SU-DHL-6 (cell line): ENCODE results near the gene PSEN1.
"Not testable (repeated sequence)": the region's sequence is repeated elsewhere in the genome, so short reads cannot be mapped to it uniquely, and the experiment has no call there.

ENCODE experiments used
- H2AFZ ChIP-seq: fragments of 200-600 bp; sonication (generic); 2 replicates; pipeline ENCODE4 v1.6.1; 2014; ENCODE audit warnings: low read depth, mild to moderate bottlenecking, moderate library complexity, mixed read lengths, antibody characterized with exemption, low read length; ENCODE audit not compliant: severe bottlenecking
- H3F3A ChIP-seq: fragments of 200-600 bp; shearing (Covaris generic); 2 replicates; pipeline ENCODE4 v1.6.0; 2016; ENCODE audit warnings: antibody characterized with exemption, mild to moderate bottlenecking; ENCODE audit not compliant: insufficient read depth
- H3K27ac ChIP-seq: fragments of 200-600 bp; sonication (generic); 2 replicates; pipeline ENCODE4 v1.5.1; 2016; ENCODE audit warnings: low read depth, mild to moderate bottlenecking, low read length, moderate library complexity, mixed read lengths
- H3K27me3 ChIP-seq: fragments of 200-600 bp; sonication (generic), shearing (Covaris generic); 2 replicates; pipeline ENCODE4 v1.6.0; 2014; ENCODE audit warnings: mild to moderate bottlenecking, low read length
- H3K36me3 ChIP-seq: fragments of 200-600 bp; sonication (generic); 2 replicates; pipeline ENCODE4 v1.6.1; 2014; ENCODE audit warnings: mild to moderate bottlenecking, low read length, mixed read lengths
- H3K4me2 ChIP-seq: fragments of 300-600, 200-600 bp; shearing (Covaris generic), sonication (generic); 2 replicates; pipeline ENCODE4 v1.6.0; 2014; ENCODE audit warnings: low read length, low read depth, mild to moderate bottlenecking; ENCODE audit not compliant: poor library complexity, severe bottlenecking
- H3K4me3 ChIP-seq: fragments of 200-600 bp; sonication (generic); 2 replicates; pipeline ENCODE4 v1.5.1; 2014; ENCODE audit warnings: antibody characterized with exemption, low read length, mild to moderate bottlenecking, mixed read lengths; ENCODE audit not compliant: insufficient read depth, poor library complexity, severe bottlenecking
- H3K79me2 ChIP-seq: fragments of 200-600 bp; sonication (generic); 2 replicates; pipeline ENCODE4 v1.6.1; 2014; ENCODE audit warnings: mild to moderate bottlenecking, low read length, moderate library complexity; ENCODE audit not compliant: insufficient read depth
- H3K9ac ChIP-seq: fragments of 200-600 bp; sonication (generic); 2 replicates; pipeline ENCODE4 v1.7.0; 2014; ENCODE audit warnings: mild to moderate bottlenecking, low read length
- H3K9me2 ChIP-seq: fragments of 200-600 bp; sonication (generic); replicated peaks from 2 replicates; pipeline ENCODE4 v1.6.1; 2014; ENCODE audit warnings: low read length; ENCODE audit not compliant: insufficient read depth
- H3K9me3 ChIP-seq: fragments of 200-600 bp; sonication (generic); 2 replicates; pipeline ENCODE4 v1.6.1; 2014; ENCODE audit warnings: low read length, mixed read lengths; ENCODE audit not compliant: insufficient read depth
- H4K20me1 ChIP-seq: fragments of 200-600 bp; sonication (generic); 2 replicates; pipeline ENCODE4 v1.6.1; 2014; ENCODE audit warnings: low read depth, mild to moderate bottlenecking, antibody characterized with exemption, low read length, moderate library complexity, mixed read lengths
- CTCF ChIP-seq: fragments of 200-600 bp; sonication (generic); IDR thresholded peaks from one replicate; pipeline ENCODE4 v1.5.1; 2017; ENCODE audit warnings: antibody characterized with exemption, mild to moderate bottlenecking, low read length, moderate library complexity; ENCODE audit not compliant: insufficient read depth, poor library complexity, severe bottlenecking
- EZH2phosphoT487 ChIP-seq: fragments of 200-600 bp; sonication (generic), shearing (Covaris generic); conservative IDR thresholded peaks from 2 replicates; pipeline ENCODE4 v1.6.1; 2018; ENCODE audit warnings: mild to moderate bottlenecking, antibody characterized with exemption, low read length, moderate library complexity, mixed read lengths

The PSEN1 gene

GRCh38 chr14:73176685-73177084 is 40.4 kb downstream of the PSEN1 start:
- Histone ChIP-seq H4K20me1 (no peaks in the 10 kb centered on the region), H3K4me2 (no peak overlapping the region), H3K9me3 (no peaks in the 10 kb centered on the region), H3K27me3 (no peaks in the 10 kb centered on the region), H3K27ac (no peak overlapping the region), H3K9ac (no peak overlapping the region), H3K9me2 (no peaks in the 10 kb centered on the region), H3K36me3 (0 out of 2 replicates have a peak, but pooled peaks cover 2% of the 10 kb centered on the region), H3K4me3 (no peak overlapping the region), H2AFZ (no peak overlapping the region), H3F3A (no peaks in the 10 kb centered on the region; the same call in 1 of the 2 replicates), H3K79me2 (no peaks in the 10 kb centered on the region)
- TF ChIP-seq CTCF (no peak), EZH2phosphoT487 (no peak)

- H3K4me2 ChIP-seq: no peak overlapping the region
- H3F3A ChIP-seq: no peaks in the 10 kb centered on the region; the same call in 1 of the 2 replicates
- H3K9me2 ChIP-seq: no peaks in the 10 kb centered on the region
- H3K27ac ChIP-seq: no peak overlapping the region
- H3K9ac ChIP-seq: no peak overlapping the region
- no peaks in the 10 kb centered on the region for H3K79me2 ChIP-seq
- H4K20me1 ChIP-seq: no peaks in the 10 kb centered on the region
- no peak for TF ChIP-seq CTCF
- TF ChIP-seq EZH2phosphoT487: no peak
- H3K36me3 ChIP-seq: 0 out of 2 replicates have a peak, but pooled peaks cover 2% of the 10 kb centered on the region
- H2AFZ ChIP-seq: no peak overlapping the region
- no peaks in the 10 kb centered on the region for H3K9me3 ChIP-seq
- H3K4me3 ChIP-seq: no peak overlapping the region
- H3K27me3 ChIP-seq: no peaks in the 10 kb centered on the region
These were observed 44.1 kb downstream of the PSEN1 start for GRCh38 chr14:73180385-73180805.

GRCh38 chr14:73180969-73181368 is 44.7 kb downstream of the PSEN1 start:
- not testable (repeated sequence) for H3K27me3 ChIP-seq, H3K9me3 ChIP-seq, H3K9me2 ChIP-seq, H3K9ac ChIP-seq, H3F3A ChIP-seq, H4K20me1 ChIP-seq, H3K4me3 ChIP-seq, H3K4me2 ChIP-seq, H2AFZ ChIP-seq, H3K27ac ChIP-seq, H3K79me2 ChIP-seq, H3K36me3 ChIP-seq

- Histone ChIP-seq H3K27ac (no peak overlapping the region), H3K36me3 (peaks cover 4% of the 10 kb centered on the region; the same call in 1 of the 2 replicates), H3F3A (no peaks in the 10 kb centered on the region; the same call in 1 of the 2 replicates), H3K9me3 (no peaks in the 10 kb centered on the region), H3K9ac (no peak overlapping the region), H3K79me2 (no peaks in the 10 kb centered on the region), H3K27me3 (no peaks in the 10 kb centered on the region), H3K4me3 (no peak overlapping the region), H3K4me2 (no peak overlapping the region), H3K9me2 (no peaks in the 10 kb centered on the region), H4K20me1 (no peaks in the 10 kb centered on the region), H2AFZ (no peak overlapping the region)
- TF ChIP-seq CTCF (no peak), EZH2phosphoT487 (no peak)
These were observed 52.2 kb downstream of the PSEN1 start for GRCh38 chr14:73188501-73188911.
